HUES6 (cell line): ENCODE data around the gene OXSR1.

ENCODE experiments used
- H3K27ac ChIP-seq: 2 replicates; pipeline ENCODE4 v1.7.0; 2013; ENCODE audit warnings: low read depth, mild to moderate bottlenecking, low read length, inconsistent platforms
- H3K27me3 ChIP-seq: 2 replicates; pipeline ENCODE4 v1.6.1; 2013; ENCODE audit warnings: low read length; ENCODE audit not compliant: control insufficient read depth, insufficient read depth
- H3K36me3 ChIP-seq: 2 replicates; pipeline ENCODE4 v1.6.1; 2013; ENCODE audit warnings: low read length; ENCODE audit not compliant: control insufficient read depth, insufficient read depth
- H3K4me1 ChIP-seq: 2 replicates; pipeline ENCODE4 v1.6.1; 2013; ENCODE audit warnings: low read length; ENCODE audit not compliant: control insufficient read depth, insufficient read depth
- H3K4me3 ChIP-seq: 2 replicates; pipeline ENCODE4 v1.5.1; 2013; ENCODE audit warnings: low read depth, low read length
- H3K9ac ChIP-seq: one replicate; pipeline ENCODE4 v1.6.1; 2013; ENCODE audit warnings: mild to moderate bottlenecking, low read length
- H3K9me3 ChIP-seq: 2 replicates; pipeline ENCODE4 v1.6.1; 2013; ENCODE audit warnings: low read depth, low read length; ENCODE audit not compliant: control insufficient read depth, insufficient read depth

OXSR1 gene

GRCh38 chr3:38212141-38212540, 46.8 kb downstream of the OXSR1 start:
- no peaks in the 10 kb centered on the region for H3K9me3 ChIP-seq

GRCh38 chr3:38214560-38214959, 49.2 kb downstream of the OXSR1 start:
- no peak overlapping the region for H3K9ac ChIP-seq
- no peaks in the 10 kb centered on the region for H3K9me3 ChIP-seq
- no peaks in the 10 kb centered on the region for H3K27me3 ChIP-seq
- H3K36me3 ChIP-seq, result peaks cover 16% of the 10 kb centered on the region; the same call in 1 of the 2 replicates
- H3K27ac ChIP-seq, result no peak overlapping the region
- no peak overlapping the region for H3K4me3 ChIP-seq
- H3K4me1 ChIP-seq, result no peaks in the 10 kb centered on the region

More at GRCh38 chr3:38212141-38212540, 46.8 kb downstream of the OXSR1 start:
- no peak overlapping the region for H3K9ac ChIP-seq
- no peaks in the 10 kb centered on the region for H3K27me3 ChIP-seq
- H3K36me3 ChIP-seq, result peaks cover 10% of the 10 kb centered on the region; the same call in 1 of the 2 replicates
- H3K27ac ChIP-seq, result no peak overlapping the region
- no peak overlapping the region for H3K4me3 ChIP-seq
- no peaks in the 10 kb centered on the region for H3K4me1 ChIP-seq

GRCh38 chr3:38219609-38220197, 54.4 kb downstream of the OXSR1 start:
- Histone ChIP-seq H3K36me3 (peaks cover 34% of the 10 kb centered on the region), H3K9me3 (no peaks in the 10 kb centered on the region), H3K27me3 (no peaks in the 10 kb centered on the region), H3K4me3 (no peak overlapping the region), H3K27ac (no peak overlapping the region), H3K4me1 (no peaks in the 10 kb centered on the region), H3K9ac (no peak overlapping the region)

- no peaks in the 10 kb centered on the region for H3K9me3 ChIP-seq
- no peak overlapping the region for H3K4me3 ChIP-seq
- H3K27me3 ChIP-seq, result no peaks in the 10 kb centered on the region
- no peaks in the 10 kb centered on the region for H3K4me1 ChIP-seq
- no peak overlapping the region for H3K27ac ChIP-seq
- H3K9ac ChIP-seq, result no peak overlapping the region
- peaks cover 44% of the 10 kb centered on the region for H3K36me3 ChIP-seq
Measured at GRCh38 chr3:38221005-38221404, 55.7 kb downstream of the OXSR1 start.

- Histone ChIP-seq H3K9me3 (no peaks in the 10 kb centered on the region), H3K27me3 (no peaks in the 10 kb centered on the region), H3K27ac (no peak overlapping the region), H3K36me3 (peaks cover 45% of the 10 kb centered on the region), H3K4me1 (no peaks in the 10 kb centered on the region), H3K9ac (no peak overlapping the region), H3K4me3 (no peak overlapping the region)
Measured at GRCh38 chr3:38222032-38222634, 56.8 kb downstream of the OXSR1 start.

- Histone ChIP-seq H3K27ac (no peak overlapping the region), H3K36me3 (peaks cover 49% of the 10 kb centered on the region)
Measured at GRCh38 chr3:38224357-38224756, 59.0 kb downstream of the OXSR1 start.

GRCh38 chr3:38226273-38226672, 60.9 kb downstream of the OXSR1 start:
- no peak overlapping the region for H3K4me3 ChIP-seq
- no peak overlapping the region for H3K9ac ChIP-seq
- no peak overlapping the region for H3K27ac ChIP-seq
- peaks cover 59% of the 10 kb centered on the region for H3K36me3 ChIP-seq
- no peaks in the 10 kb centered on the region for H3K27me3 ChIP-seq
- H3K4me1 ChIP-seq, result no peaks in the 10 kb centered on the region
- no peaks in the 10 kb centered on the region for H3K9me3 ChIP-seq

More at GRCh38 chr3:38224357-38224756, 59.0 kb downstream of the OXSR1 start:
- H3K9me3 ChIP-seq, result no peaks in the 10 kb centered on the region
- no peak overlapping the region for H3K4me3 ChIP-seq
- H3K4me1 ChIP-seq, result no peaks in the 10 kb centered on the region
- no peaks in the 10 kb centered on the region for H3K27me3 ChIP-seq
- no peak overlapping the region for H3K9ac ChIP-seq

- H3K4me3 ChIP-seq, result no peak overlapping the region
- H3K27me3 ChIP-seq, result no peaks in the 10 kb centered on the region
- H3K36me3 ChIP-seq, result peaks cover 58% of the 10 kb centered on the region
- H3K9me3 ChIP-seq, result no peaks in the 10 kb centered on the region
- H3K9ac ChIP-seq, result no peak overlapping the region
- no peak overlapping the region for H3K27ac ChIP-seq
- H3K4me1 ChIP-seq, result no peaks in the 10 kb centered on the region
Measured at GRCh38 chr3:38227989-38228388, 62.7 kb downstream of the OXSR1 start.

GRCh38 chr3:38229036-38229435, 63.7 kb downstream of the OXSR1 start:
- no peak overlapping the region for H3K4me3 ChIP-seq
- no peaks in the 10 kb centered on the region for H3K9me3 ChIP-seq
- no peaks in the 10 kb centered on the region for H3K27me3 ChIP-seq
- H3K9ac ChIP-seq, result no peak overlapping the region
- H3K27ac ChIP-seq, result no peak overlapping the region
- peaks cover 53% of the 10 kb centered on the region for H3K36me3 ChIP-seq
- no peaks in the 10 kb centered on the region for H3K4me1 ChIP-seq

- Histone ChIP-seq H3K36me3 (peaks cover 48% of the 10 kb centered on the region), H3K9ac (no peak overlapping the region)
Measured at GRCh38 chr3:38232701-38233100, 67.4 kb downstream of the OXSR1 start.

GRCh38 chr3:38235466-38235865, 70.1 kb downstream of the OXSR1 start:
- no peak overlapping the region for H3K4me3 ChIP-seq
- no peaks in the 10 kb centered on the region for H3K4me1 ChIP-seq
- H3K36me3 ChIP-seq, result peaks cover 59% of the 10 kb centered on the region
- no peak overlapping the region for H3K27ac ChIP-seq
- no peak overlapping the region for H3K9ac ChIP-seq
- H3K9me3 ChIP-seq, result peaks cover 2% of the 10 kb centered on the region; the same call in 1 of the 2 replicates
- no peaks in the 10 kb centered on the region for H3K27me3 ChIP-seq

More at GRCh38 chr3:38232701-38233100, 67.4 kb downstream of the OXSR1 start:
- H3K4me3 ChIP-seq, result no peak overlapping the region
- no peaks in the 10 kb centered on the region for H3K27me3 ChIP-seq
- H3K9me3 ChIP-seq, result no peaks in the 10 kb centered on the region
- no peaks in the 10 kb centered on the region for H3K4me1 ChIP-seq
- H3K27ac ChIP-seq, result no peak overlapping the region
